KMS-11 (cell line): ENCODE measurements around the gene RAET1L.

ENCODE experiments used
- H2AFZ ChIP-seq: fragments of 200-600 bp; sonication (generic); 2 replicates; pipeline ENCODE4 v1.6.1; 2016; ENCODE audit warnings: antibody characterized with exemption, mixed run types, low read depth
- H3K27ac ChIP-seq: fragments of 200-600 bp; sonication (generic); 2 replicates; pipeline ENCODE4 v1.6.1; 2016; ENCODE audit warnings: mild to moderate bottlenecking, mixed run types
- H3K27me3 ChIP-seq: fragments of 200-600 bp; sonication (generic); 2 replicates; pipeline ENCODE4 v1.6.1; 2017; ENCODE audit warnings: mild to moderate bottlenecking, low read depth, mixed run types, moderate library complexity; ENCODE audit not compliant: insufficient read depth
- H3K36me3 ChIP-seq: fragments of 200-600 bp; sonication (generic); 2 replicates; pipeline ENCODE4 v1.6.1; 2017; ENCODE audit warnings: mild to moderate bottlenecking, mixed run types; ENCODE audit not compliant: insufficient read depth
- H3K4me1 ChIP-seq: fragments of 200-600 bp; sonication (generic); 2 replicates; pipeline ENCODE4 v1.6.1; 2016; ENCODE audit warnings: mild to moderate bottlenecking, low read depth, mixed run types; ENCODE audit not compliant: poor library complexity, severe bottlenecking
- H3K4me2 ChIP-seq: fragments of 200-600 bp; sonication (generic); 2 replicates; pipeline ENCODE4 v1.7.0; 2016; ENCODE audit warnings: mild to moderate bottlenecking, mixed run types
- H3K4me3 ChIP-seq: fragments of 200-600 bp; sonication (generic); IDR thresholded peaks from 2 replicates; pipeline ENCODE4 v1.6.1; 2017; ENCODE audit warnings: low read depth, low read length, mixed read lengths; ENCODE audit not compliant: insufficient read depth
- H3K79me2 ChIP-seq: fragments of 200-600 bp; sonication (generic); 2 replicates; pipeline ENCODE4 v1.6.1; 2016; ENCODE audit warnings: low read depth, mixed run types; ENCODE audit not compliant: insufficient read depth
- H3K9ac ChIP-seq: fragments of 200-600 bp; sonication (generic); 2 replicates; pipeline ENCODE4 v1.6.1; 2016; ENCODE audit warnings: mild to moderate bottlenecking, mixed run types
- H4K20me1 ChIP-seq: fragments of 200-600 bp; sonication (generic); 2 replicates; pipeline ENCODE4 v1.6.1; 2016; ENCODE audit warnings: mild to moderate bottlenecking, mixed run types; ENCODE audit not compliant: insufficient read depth
- TF ChIP-seq, protein P1 (sequence below): fragments of 200-600 bp; sonication (generic); conservative IDR thresholded peaks from 2 replicates; pipeline ENCODE4 v1.6.1; 2017; ENCODE audit warnings: low read depth, mild to moderate bottlenecking, antibody characterized with exemption, low read length, moderate library complexity, mixed read lengths

RAET1L gene

DNA sequence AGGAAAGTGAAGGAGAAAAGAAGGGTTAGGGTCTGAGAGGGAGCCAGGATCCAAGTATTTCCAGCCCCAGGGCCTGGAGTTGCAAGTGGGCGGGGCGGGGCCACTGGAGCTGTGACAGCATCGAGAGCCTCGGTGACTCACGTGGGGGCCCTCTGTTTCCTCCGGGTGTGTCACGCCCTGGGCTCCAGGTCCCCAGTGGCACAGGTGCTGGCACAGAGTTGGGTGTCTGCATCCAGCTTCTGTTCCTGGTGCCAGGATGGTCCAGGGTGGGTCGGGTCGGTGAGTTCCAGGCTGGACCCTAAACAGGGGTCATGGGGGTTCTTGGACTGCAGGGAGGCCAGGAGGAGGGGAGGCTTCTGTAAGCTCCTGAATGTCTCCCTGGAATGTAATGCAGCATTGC lies 16.7 kb downstream of the RAET1L start:
- H3K36me3 ChIP-seq: no peaks in the 10 kb centered on the region
- H3K79me2 ChIP-seq: no peaks in the 10 kb centered on the region
- peaks cover 39% of the 10 kb centered on the region for H3K4me1 ChIP-seq
- H3K27ac ChIP-seq: no peak overlapping the region
- H3K4me2 ChIP-seq: no peak overlapping the region
- no peak overlapping the region for H3K4me3 ChIP-seq
- H3K9ac ChIP-seq: no peak overlapping the region
- TF ChIP-seq, protein P1, sequence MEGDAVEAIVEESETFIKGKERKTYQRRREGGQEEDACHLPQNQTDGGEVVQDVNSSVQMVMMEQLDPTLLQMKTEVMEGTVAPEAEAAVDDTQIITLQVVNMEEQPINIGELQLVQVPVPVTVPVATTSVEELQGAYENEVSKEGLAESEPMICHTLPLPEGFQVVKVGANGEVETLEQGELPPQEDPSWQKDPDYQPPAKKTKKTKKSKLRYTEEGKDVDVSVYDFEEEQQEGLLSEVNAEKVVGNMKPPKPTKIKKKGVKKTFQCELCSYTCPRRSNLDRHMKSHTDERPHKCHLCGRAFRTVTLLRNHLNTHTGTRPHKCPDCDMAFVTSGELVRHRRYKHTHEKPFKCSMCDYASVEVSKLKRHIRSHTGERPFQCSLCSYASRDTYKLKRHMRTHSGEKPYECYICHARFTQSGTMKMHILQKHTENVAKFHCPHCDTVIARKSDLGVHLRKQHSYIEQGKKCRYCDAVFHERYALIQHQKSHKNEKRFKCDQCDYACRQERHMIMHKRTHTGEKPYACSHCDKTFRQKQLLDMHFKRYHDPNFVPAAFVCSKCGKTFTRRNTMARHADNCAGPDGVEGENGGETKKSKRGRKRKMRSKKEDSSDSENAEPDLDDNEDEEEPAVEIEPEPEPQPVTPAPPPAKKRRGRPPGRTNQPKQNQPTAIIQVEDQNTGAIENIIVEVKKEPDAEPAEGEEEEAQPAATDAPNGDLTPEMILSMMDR: no peak
- no peak overlapping the region for H2AFZ ChIP-seq
- no peaks in the 10 kb centered on the region for H4K20me1 ChIP-seq
- H3K27me3 ChIP-seq: peaks cover 52% of the 10 kb centered on the region

DNA sequence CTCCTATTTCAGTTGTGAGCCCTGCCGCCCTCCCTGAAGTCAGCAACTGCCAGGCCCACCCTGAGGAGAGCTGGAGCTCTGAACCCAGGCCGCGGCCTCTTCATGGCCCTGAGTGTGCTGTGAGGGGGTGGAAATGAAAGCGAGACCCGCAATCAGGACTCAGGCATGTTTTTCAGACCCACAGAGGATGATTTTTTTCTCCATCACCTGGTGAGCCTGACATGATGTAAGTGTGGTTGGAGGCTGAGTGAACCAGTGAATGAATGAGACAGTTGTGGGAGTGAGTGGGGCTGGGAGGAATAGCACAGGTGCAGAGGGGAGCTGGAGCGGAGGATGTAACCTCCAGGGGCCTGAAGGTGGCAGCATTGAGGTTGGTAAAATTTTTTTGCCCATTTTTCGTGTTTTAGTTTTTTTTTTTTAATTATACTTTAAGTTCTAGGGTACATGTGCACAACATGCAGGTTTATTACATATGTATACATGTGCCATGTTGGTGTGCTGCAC lies 18.3 kb downstream of the RAET1L start:
- H3K4me3 ChIP-seq: no peak overlapping the region
- peak overlapping the region; percentile 22; the same call in 1 of the 2 replicates for H3K4me2 ChIP-seq
- no peaks in the 10 kb centered on the region for H3K36me3 ChIP-seq
- TF ChIP-seq, protein P1: peak; percentile 66
- peaks cover 47% of the 10 kb centered on the region for H3K4me1 ChIP-seq
- peaks cover 40% of the 10 kb centered on the region for H3K27me3 ChIP-seq
- no peak overlapping the region for H3K9ac ChIP-seq
- 0 out of 2 replicates have a peak overlapping the region, but pooled peaks have one; percentile 14 for H2AFZ ChIP-seq
- no peaks in the 10 kb centered on the region for H4K20me1 ChIP-seq
- H3K27ac ChIP-seq: no peak overlapping the region
- H3K79me2 ChIP-seq: no peaks in the 10 kb centered on the region

DNA sequence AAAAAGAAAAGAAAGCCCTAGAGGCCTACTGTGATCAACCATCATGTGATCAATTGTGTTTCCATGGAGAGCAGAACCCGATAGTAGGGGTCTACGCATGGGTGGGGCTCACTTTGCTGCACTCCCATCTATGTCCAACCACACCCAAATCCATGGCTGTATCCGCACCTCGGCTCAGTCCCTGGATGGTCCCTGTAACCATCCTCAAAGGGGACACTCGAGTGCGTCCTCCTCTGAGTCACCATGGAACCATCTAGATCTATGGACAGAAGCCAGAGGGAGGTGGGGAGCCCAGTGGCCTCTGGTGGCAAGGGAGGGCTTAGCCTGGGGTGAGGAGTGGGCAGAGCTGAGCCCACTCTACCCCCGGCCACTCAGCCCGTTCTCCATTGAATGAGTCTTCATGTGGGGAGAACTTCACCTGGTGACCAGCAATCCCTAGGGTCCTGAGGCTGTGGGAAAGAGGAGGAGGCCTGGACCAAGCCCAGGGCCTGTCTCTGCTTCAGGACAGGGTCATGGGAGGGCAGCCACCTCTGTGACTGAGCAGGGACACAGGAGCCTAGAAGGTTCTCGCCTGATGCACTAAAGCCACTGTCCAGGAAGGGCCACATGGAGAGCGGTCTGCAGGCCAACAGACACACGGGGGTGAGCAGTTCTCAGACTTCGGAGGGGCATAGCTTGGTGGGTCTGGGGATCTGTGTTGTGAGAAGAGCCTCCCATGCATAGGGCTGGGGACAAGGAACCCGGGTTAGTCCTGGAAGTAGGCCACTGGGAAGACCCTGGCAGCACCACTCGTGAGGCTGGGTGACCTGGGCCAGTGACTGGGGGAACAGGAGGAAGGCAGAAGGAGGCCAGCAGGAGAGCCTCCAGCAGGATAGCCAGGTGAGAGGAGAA lies 19.3 kb downstream of the RAET1L start:
- Histone ChIP-seq H3K27me3 (peaks cover 31% of the 10 kb centered on the region), H3K4me3 (no peak overlapping the region), H3K4me2 (peak overlapping the region; percentile 97), H3K9ac (no peak overlapping the region), H4K20me1 (no peaks in the 10 kb centered on the region), H2AFZ (peak overlapping the region; percentile 92), H3K4me1 (peaks cover 57% of the 10 kb centered on the region), H3K79me2 (no peaks in the 10 kb centered on the region), H3K36me3 (no peaks in the 10 kb centered on the region), H3K27ac (no peak overlapping the region)
- TF ChIP-seq, protein P1: no peak

DNA sequence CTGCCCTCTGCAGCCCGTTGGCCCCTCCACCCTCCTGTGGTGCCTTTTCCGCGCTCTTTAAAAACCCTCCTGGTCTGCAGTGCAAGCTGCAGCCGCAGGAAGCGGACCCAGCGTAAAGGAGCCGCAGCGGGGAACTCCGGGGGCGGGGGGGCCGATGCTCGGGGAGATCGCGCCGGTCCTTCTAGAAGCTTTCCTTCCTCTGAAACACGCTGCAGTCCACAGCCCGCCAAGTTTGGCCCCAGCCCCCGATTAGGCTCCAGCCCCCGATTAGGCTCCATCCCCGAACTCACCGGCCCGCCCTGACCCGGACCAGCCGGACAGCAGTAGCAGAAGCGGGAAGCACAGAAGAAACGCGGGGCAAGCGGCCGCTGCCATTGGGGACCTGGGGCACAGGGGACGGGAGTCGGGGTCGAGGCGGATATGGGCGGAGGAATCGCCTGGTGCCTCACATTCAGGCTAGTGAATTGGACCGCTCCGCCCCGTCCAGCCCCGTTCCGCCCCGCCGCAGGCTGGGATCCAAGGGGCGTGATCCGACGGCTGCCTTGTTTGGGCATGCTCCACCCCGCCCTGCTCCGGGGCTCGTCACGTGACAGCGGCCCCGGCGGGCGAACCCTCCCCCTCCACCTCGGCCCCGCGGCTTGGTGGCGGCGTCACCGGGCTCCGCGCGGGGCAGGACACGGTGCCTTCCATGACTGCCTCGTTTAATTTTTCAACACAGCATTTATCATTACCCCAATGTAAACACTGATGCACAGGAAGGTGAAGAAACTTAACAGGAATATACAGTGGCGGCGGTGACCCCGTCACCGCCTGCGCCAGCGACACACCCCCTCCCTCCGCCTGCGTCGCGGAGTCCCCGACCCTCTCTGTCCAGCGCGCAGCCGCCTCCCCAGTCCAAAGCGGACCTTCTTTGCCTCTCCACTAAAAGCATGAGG lies 20.3 kb downstream of the RAET1L start:
- peak overlapping the region; percentile 92 for H2AFZ ChIP-seq
- H3K4me2 ChIP-seq: peak overlapping the region; percentile 97
- no peaks in the 10 kb centered on the region for H4K20me1 ChIP-seq
- H3K27ac ChIP-seq: peak overlapping the region; percentile 58
- no peak overlapping the region for H3K4me3 ChIP-seq
- H3K9ac ChIP-seq: peak overlapping the region; percentile 49; the same call in 1 of the 2 replicates
- TF ChIP-seq, protein P1: no peak
- H3K27me3 ChIP-seq: peaks cover 25% of the 10 kb centered on the region
- peaks cover 64% of the 10 kb centered on the region for H3K4me1 ChIP-seq
- H3K36me3 ChIP-seq: no peaks in the 10 kb centered on the region
- H3K79me2 ChIP-seq: no peaks in the 10 kb centered on the region
